ENCODE results near the gene ARHGEF37. TPM values are rescaled to one million over a fixed set of nuclear protein-coding genes. Genes with fewer than 3 reads are reported as not detected.

The ARHGEF37 gene
- total RNA-seq, 1 donor from 2014 or later: 1.1 TPM

- ATAC-seq (ENCODE audit: low read depth): no peak
- H3K4me3 Mint-ChIP-seq: peak overlapping the region; percentile 73
- H3K27me3 Mint-ChIP-seq: peaks cover 16% of the 10 kb centered on the region
- no peak for TF ChIP-seq CTCF (IDR thresholded peaks at IDR 0.05)
- CTCF ChIA-PET: no interaction called here
- H3K4me1 Mint-ChIP-seq: peaks cover 8% of the 10 kb centered on the region
- intact Hi-C loops (cut with micrococcal nuclease): loop anchor here (2.0 kb wide), 1 partner anchor 37 kb away; no protein-coding TSS in a partner anchor
- no peaks in the 10 kb centered on the region for H3K9me3 Mint-ChIP-seq
- no peak overlapping the region for H3K27ac Mint-ChIP-seq
- POLR2A ChIA-PET: interaction anchor here (0.8 to 1.5 kb wide), 2 partner anchors 31 to 36 kb away, joined by 4 to 5 read pairs; partner anchors contain the start of gene CSNK1A1
- H3K36me3 Mint-ChIP-seq (ENCODE audit: low read depth): no peaks in the 10 kb centered on the region
- no peak for DNase-seq
Measured at GRCh38 chr5:149581931-149582768, 852 bp downstream of the ARHGEF37 start.

- ATAC-seq (ENCODE audit: low read depth) (no peak), DNase-seq (no peak)
- H3K27me3 Mint-ChIP-seq: peaks cover 16% of the 10 kb centered on the region
- H3K4me1 Mint-ChIP-seq: peaks cover 8% of the 10 kb centered on the region
- H3K9me3 Mint-ChIP-seq: no peaks in the 10 kb centered on the region
- no peak overlapping the region for H3K27ac Mint-ChIP-seq
- ChIA-PET POLR2A (no interaction called here), CTCF (no interaction called here)
- H3K4me3 Mint-ChIP-seq: no peak overlapping the region
- no peak for TF ChIP-seq CTCF (IDR thresholded peaks at IDR 0.05)
- intact Hi-C loops (cut with micrococcal nuclease): no loop called here
- H3K36me3 Mint-ChIP-seq (ENCODE audit: low read depth): no peaks in the 10 kb centered on the region
Measured at GRCh38 chr5:149583394-149583793, 2.1 kb downstream of the ARHGEF37 start.

GRCh38 chr5:149584121-149584520 is 2.8 kb downstream of the ARHGEF37 start:
- Mint-ChIP-seq H3K4me3 (no peak overlapping the region), H3K27me3 (peaks cover 16% of the 10 kb centered on the region), H3K36me3 (ENCODE audit: low read depth) (no peaks in the 10 kb centered on the region), H3K9me3 (no peaks in the 10 kb centered on the region), H3K27ac (no peak overlapping the region), H3K4me1 (peaks cover 8% of the 10 kb centered on the region)
- TF ChIP-seq CTCF (IDR thresholded peaks at IDR 0.05): no peak
- ChIA-PET POLR2A (no interaction called here), CTCF (no interaction called here)
- intact Hi-C loops (cut with micrococcal nuclease): no loop called here
- DNase-seq (no peak), ATAC-seq (ENCODE audit: low read depth) (no peak)

GRCh38 chr5:149585910-149586309 is 4.6 kb downstream of the ARHGEF37 start:
- DNase-seq (no peak), ATAC-seq (ENCODE audit: low read depth) (no peak)
- ChIA-PET CTCF (no interaction called here), POLR2A (no interaction called here)
- no peak overlapping the region for H3K4me3 Mint-ChIP-seq
- no peak overlapping the region for H3K27ac Mint-ChIP-seq
- H3K27me3 Mint-ChIP-seq: peaks cover 8% of the 10 kb centered on the region
- TF ChIP-seq CTCF (IDR thresholded peaks at IDR 0.05): no peak
- H3K4me1 Mint-ChIP-seq: peaks cover 8% of the 10 kb centered on the region
- no peaks in the 10 kb centered on the region for H3K9me3 Mint-ChIP-seq
- intact Hi-C loops (cut with micrococcal nuclease): no loop called here
- no peaks in the 10 kb centered on the region for H3K36me3 Mint-ChIP-seq (ENCODE audit: low read depth)

GRCh38 chr5:149586708-149587318 is 5.5 kb downstream of the ARHGEF37 start:
- DNase-seq (no peak), ATAC-seq (ENCODE audit: low read depth) (no peak)
- POLR2A ChIA-PET: no interaction called here
- no peak for TF ChIP-seq CTCF (IDR thresholded peaks at IDR 0.05)
- H3K27ac Mint-ChIP-seq: no peak overlapping the region
- CTCF ChIA-PET: no interaction called here
- H3K4me1 Mint-ChIP-seq: peaks cover 3% of the 10 kb centered on the region
- no peaks in the 10 kb centered on the region for H3K36me3 Mint-ChIP-seq (ENCODE audit: low read depth)
- H3K27me3 Mint-ChIP-seq: peaks cover 4% of the 10 kb centered on the region
- no peak overlapping the region for H3K4me3 Mint-ChIP-seq
- intact Hi-C loops (cut with micrococcal nuclease): no loop called here
- H3K9me3 Mint-ChIP-seq: no peaks in the 10 kb centered on the region

Measured in activated B cell treated with CpG ODN at 0.5 μM for 24 hours (primary cell).